GM12801 (cell line): ENCODE measurements around the gene PIGX.
A peak's percentile ranks its signal among the peaks of the same experiment; 100 is the strongest.

ENCODE experiments used
- TF ChIP-seq, protein P1 (sequence below): IDR thresholded peaks from one replicate; pipeline ENCODE4 v1.5.1; 2011; ENCODE audit warnings: control low read depth; ENCODE audit not compliant: insufficient read length; ENCODE audit errors: extremely low read depth

Gene PIGX

DNA sequence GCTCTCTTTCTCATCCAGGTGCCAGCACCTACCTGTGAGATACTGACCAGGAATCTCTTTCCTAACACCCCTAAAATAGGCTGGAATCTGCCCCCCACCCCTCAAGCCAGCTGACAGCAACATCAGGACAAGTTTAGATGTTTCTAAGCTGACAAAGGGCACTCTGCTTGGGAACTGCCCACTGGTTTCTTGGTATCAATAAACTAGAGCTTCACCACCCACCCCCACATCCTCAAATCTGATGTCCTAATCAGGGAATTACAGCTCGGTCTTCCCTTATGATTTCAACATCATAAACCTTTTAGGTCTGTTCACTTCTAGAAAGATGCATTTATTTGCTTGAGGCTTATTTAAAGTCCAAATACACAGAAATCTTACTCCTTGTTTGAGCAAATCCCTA, 34.8 kb upstream of the PIGX start:
- TF ChIP-seq, protein P1, sequence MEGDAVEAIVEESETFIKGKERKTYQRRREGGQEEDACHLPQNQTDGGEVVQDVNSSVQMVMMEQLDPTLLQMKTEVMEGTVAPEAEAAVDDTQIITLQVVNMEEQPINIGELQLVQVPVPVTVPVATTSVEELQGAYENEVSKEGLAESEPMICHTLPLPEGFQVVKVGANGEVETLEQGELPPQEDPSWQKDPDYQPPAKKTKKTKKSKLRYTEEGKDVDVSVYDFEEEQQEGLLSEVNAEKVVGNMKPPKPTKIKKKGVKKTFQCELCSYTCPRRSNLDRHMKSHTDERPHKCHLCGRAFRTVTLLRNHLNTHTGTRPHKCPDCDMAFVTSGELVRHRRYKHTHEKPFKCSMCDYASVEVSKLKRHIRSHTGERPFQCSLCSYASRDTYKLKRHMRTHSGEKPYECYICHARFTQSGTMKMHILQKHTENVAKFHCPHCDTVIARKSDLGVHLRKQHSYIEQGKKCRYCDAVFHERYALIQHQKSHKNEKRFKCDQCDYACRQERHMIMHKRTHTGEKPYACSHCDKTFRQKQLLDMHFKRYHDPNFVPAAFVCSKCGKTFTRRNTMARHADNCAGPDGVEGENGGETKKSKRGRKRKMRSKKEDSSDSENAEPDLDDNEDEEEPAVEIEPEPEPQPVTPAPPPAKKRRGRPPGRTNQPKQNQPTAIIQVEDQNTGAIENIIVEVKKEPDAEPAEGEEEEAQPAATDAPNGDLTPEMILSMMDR: no peak

GRCh38 chr3:196677931-196678330, 34.2 kb upstream of the PIGX start:
- TF ChIP-seq, protein P1: no peak

DNA sequence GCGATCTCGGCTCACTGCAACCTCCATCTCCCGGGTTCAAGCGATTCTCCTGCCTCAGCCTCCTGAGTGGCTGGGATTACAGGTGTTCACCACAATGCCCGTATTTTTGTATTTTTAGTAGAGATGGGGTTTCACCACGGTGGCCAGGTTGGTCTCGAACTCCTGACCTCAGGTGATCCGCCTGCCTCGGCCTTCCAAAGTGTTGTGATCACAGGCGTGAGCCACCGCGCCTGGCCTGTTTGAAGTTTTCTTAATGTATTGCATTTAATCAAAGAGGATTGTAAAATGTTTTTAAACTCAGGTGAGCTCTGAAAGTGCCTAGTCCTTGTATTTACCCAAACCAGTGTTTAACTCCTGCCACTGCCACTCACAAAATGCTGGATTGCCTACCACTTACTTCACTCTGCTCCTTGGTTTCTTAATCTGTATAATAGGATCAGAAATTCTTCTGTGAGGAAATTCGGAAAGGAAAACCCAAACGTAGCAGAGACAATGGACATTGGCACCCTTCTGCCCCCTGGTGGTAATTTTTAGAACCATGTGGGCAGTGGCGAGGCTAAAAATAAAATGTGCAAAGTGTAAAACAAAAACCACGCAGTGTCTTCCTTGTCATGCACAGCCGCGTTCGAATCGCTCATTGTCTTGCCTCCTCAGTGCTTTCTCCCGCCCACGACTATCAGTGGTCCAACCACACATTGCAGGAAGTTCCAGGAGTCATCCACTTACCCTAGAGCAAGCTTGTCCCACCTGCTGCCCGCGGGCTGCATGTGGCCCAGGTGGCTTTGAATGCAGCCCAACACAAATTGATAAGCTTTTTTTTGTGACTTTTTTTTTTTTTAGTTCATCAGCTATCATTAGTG, 27.4 kb upstream of the PIGX start:
- TF ChIP-seq, protein P1: peak; percentile 49

DNA sequence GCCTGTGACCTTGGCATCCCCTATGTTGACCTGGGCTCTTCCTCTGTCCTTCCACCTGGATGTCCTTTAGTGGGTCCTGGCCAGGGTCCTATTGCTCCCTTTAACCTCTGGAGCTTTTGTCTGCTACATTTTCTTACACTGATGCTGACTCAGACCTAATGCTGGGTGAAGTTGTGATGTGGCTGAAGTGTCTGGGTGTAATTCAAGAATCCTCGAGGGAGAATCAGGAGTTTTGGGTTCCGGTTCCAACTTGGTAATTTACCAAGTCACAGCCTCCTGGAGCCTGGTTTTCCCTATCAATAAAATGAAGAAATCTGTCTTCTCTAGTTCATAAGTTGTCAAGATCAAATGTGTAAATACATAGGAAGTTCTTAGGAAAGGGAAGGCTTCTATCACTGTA, 25.7 kb upstream of the PIGX start:
- TF ChIP-seq, protein P1: no peak

- TF ChIP-seq, protein P1: no peak
These were observed 23.8 kb upstream of the PIGX start for GRCh38 chr3:196688349-196688748.

- TF ChIP-seq, protein P1: no peak
These were observed 22.1 kb upstream of the PIGX start for GRCh38 chr3:196689941-196690660.

GRCh38 chr3:196691386-196691785, 20.8 kb upstream of the PIGX start:
- TF ChIP-seq, protein P1: no peak
